SJSA1 (cell line): ENCODE data around the gene DAAM1. TPM values are rescaled to one million over a fixed set of nuclear protein-coding genes. Genes with fewer than 3 reads are reported as not detected.
A peak's percentile ranks its signal among the peaks of the same experiment; 100 is the strongest.

Experiments
- DNase-seq, 2 experiments: peaks; one replicate each; pipeline ENCODE4 v3.0.0-alpha.2; 2015 to 2020; ENCODE audit warnings: low spot score in 2 of 2, low read depth in 1 of 2
- H3K27ac ChIP-seq: fragments of 250-450 bp; sonication (Bioruptor Pico); 2 replicates; pipeline ENCODE4 v1.5.1; 2020; ENCODE audit warnings: mild to moderate bottlenecking, moderate library complexity
- H3K27me3 ChIP-seq: fragments of 250-450 bp; sonication (Bioruptor Pico); replicated peaks from 2 replicates; pipeline ENCODE4 v1.5.1; 2020; ENCODE audit warnings: mild to moderate bottlenecking, moderate library complexity
- H3K36me3 ChIP-seq: fragments of 250-450 bp; sonication (Bioruptor Pico); 2 replicates; pipeline ENCODE4 v1.5.1; 2020; ENCODE audit warnings: mild to moderate bottlenecking
- H3K4me1 ChIP-seq: fragments of 250-450 bp; sonication (Bioruptor Pico); replicated peaks from 2 replicates; pipeline ENCODE4 v1.6.1; 2021; ENCODE audit warnings: mild to moderate bottlenecking
- H3K4me3 ChIP-seq: fragments of 250-450 bp; sonication (Bioruptor Pico); 2 replicates; pipeline ENCODE4 v1.5.1; 2020; ENCODE audit warnings: mild to moderate bottlenecking
- H3K9me3 ChIP-seq: fragments of 250-450 bp; sonication (Bioruptor Pico); replicated peaks from 2 replicates; pipeline ENCODE4 v1.5.1; 2020; ENCODE audit warnings: mild to moderate bottlenecking
- total RNA-seq: library from RNA; depleted of rRNA; stranded (reverse); fragments of >200 nt; shearing (Covaris generic); gene quantifications from 2 replicates; pipeline ENCODE4 v1.2.3, GENCODE V29; 2014

DAAM1 gene
- total RNA-seq, 1 experiment from 2014 or later = 13.7 TPM

- no peaks in the 10 kb centered on the region for H3K9me3 ChIP-seq
- DNase-seq = no peak
- no peaks in the 10 kb centered on the region for H3K27me3 ChIP-seq
- no peak overlapping the region for H3K4me3 ChIP-seq
- no peaks in the 10 kb centered on the region for H3K36me3 ChIP-seq
- H3K4me1 ChIP-seq = no peaks in the 10 kb centered on the region
- H3K27ac ChIP-seq = no peak overlapping the region
Observed at GRCh38 chr14:59394268-59394667, 205.8 kb downstream of the DAAM1 start.

- Histone ChIP-seq H3K36me3 (no peaks in the 10 kb centered on the region), H3K27ac (no peak overlapping the region), H3K4me3 (no peak overlapping the region), H3K4me1 (no peaks in the 10 kb centered on the region), H3K27me3 (no peaks in the 10 kb centered on the region), H3K9me3 (no peaks in the 10 kb centered on the region)
- no peak for DNase-seq
Observed at GRCh38 chr14:59395672-59396071, 207.2 kb downstream of the DAAM1 start.

- H3K9me3 ChIP-seq = no peaks in the 10 kb centered on the region
- no peak for DNase-seq
- no peak overlapping the region for H3K4me3 ChIP-seq
Observed at GRCh38 chr14:59398841-59399240, 210.4 kb downstream of the DAAM1 start.

GRCh38 chr14:59406454-59407245 is 218.2 kb downstream of the DAAM1 start:
- no peak for DNase-seq
- H3K4me3 ChIP-seq = no peak overlapping the region

More at GRCh38 chr14:59398841-59399240, 210.4 kb downstream of the DAAM1 start:
- H3K36me3 ChIP-seq = no peaks in the 10 kb centered on the region
- H3K4me1 ChIP-seq = no peaks in the 10 kb centered on the region
- H3K27me3 ChIP-seq = no peaks in the 10 kb centered on the region
- H3K27ac ChIP-seq = no peak overlapping the region

GRCh38 chr14:59407246-59408010 is 219.0 kb downstream of the DAAM1 start:
- no peak overlapping the region for H3K4me3 ChIP-seq
- peaks cover 7% of the 10 kb centered on the region for H3K4me1 ChIP-seq
- no peaks in the 10 kb centered on the region for H3K27me3 ChIP-seq
- no peaks in the 10 kb centered on the region for H3K9me3 ChIP-seq
- peak in 1 of 2 experiments; percentile 20 for DNase-seq
- no peaks in the 10 kb centered on the region for H3K36me3 ChIP-seq
- H3K27ac ChIP-seq = peak overlapping the region; percentile 62

More at GRCh38 chr14:59406454-59407245, 218.2 kb downstream of the DAAM1 start:
- Histone ChIP-seq H3K27ac (peak overlapping the region; percentile 62), H3K36me3 (no peaks in the 10 kb centered on the region), H3K4me1 (peaks cover 7% of the 10 kb centered on the region), H3K9me3 (no peaks in the 10 kb centered on the region), H3K27me3 (no peaks in the 10 kb centered on the region)

- Histone ChIP-seq H3K27ac (no peak overlapping the region), H3K36me3 (no peaks in the 10 kb centered on the region; the same call in 1 of the 2 replicates), H3K4me3 (no peak overlapping the region), H3K4me1 (no peaks in the 10 kb centered on the region), H3K9me3 (no peaks in the 10 kb centered on the region), H3K27me3 (no peaks in the 10 kb centered on the region)
- DNase-seq = no peak
Observed at GRCh38 chr14:59415836-59416602, 227.6 kb downstream of the DAAM1 start.

- Histone ChIP-seq H3K9me3 (no peaks in the 10 kb centered on the region), H3K27me3 (no peaks in the 10 kb centered on the region), H3K27ac (no peak overlapping the region)
Observed at GRCh38 chr14:59417311-59417710, 228.8 kb downstream of the DAAM1 start.

GRCh38 chr14:59419303-59419702 is 230.8 kb downstream of the DAAM1 start:
- Histone ChIP-seq H3K4me1 (no peaks in the 10 kb centered on the region), H3K27me3 (no peaks in the 10 kb centered on the region), H3K27ac (no peak overlapping the region), H3K4me3 (no peak overlapping the region), H3K9me3 (no peaks in the 10 kb centered on the region), H3K36me3 (no peaks in the 10 kb centered on the region; the same call in 1 of the 2 replicates)
- DNase-seq = no peak

More at GRCh38 chr14:59417311-59417710, 228.8 kb downstream of the DAAM1 start:
- no peak for DNase-seq
- no peak overlapping the region for H3K4me3 ChIP-seq
- H3K36me3 ChIP-seq = no peaks in the 10 kb centered on the region; the same call in 1 of the 2 replicates
- no peaks in the 10 kb centered on the region for H3K4me1 ChIP-seq
